HG02885 (cell line): ENCODE data around the gene COL10A1.
A peak's percentile ranks its signal among the peaks of the same experiment; 100 is the strongest.

Experiments used
- ATAC-seq: cut with Tn5 transposase; IDR thresholded peaks from one replicate; pipeline ENCODE4 v1.9.1; 2021; ENCODE audit warnings: mild to moderate bottlenecking; ENCODE audit not compliant: unreplicated experiment, poor library complexity

COL10A1 gene

GRCh38 chr6:116088946-116089345 is 37.0 kb downstream of the COL10A1 start:
- ATAC-seq: no peak

- peak; percentile 91 for ATAC-seq
Observed at GRCh38 chr6:116087437-116088027, 38.4 kb downstream of the COL10A1 start.

GRCh38 chr6:116084284-116084683 is 41.6 kb downstream of the COL10A1 start:
- no peak for ATAC-seq

GRCh38 chr6:116083052-116083451 is 42.9 kb downstream of the COL10A1 start:
- ATAC-seq: no peak

GRCh38 chr6:116078945-116079344 is 47.0 kb downstream of the COL10A1 start:
- no peak for ATAC-seq

GRCh38 chr6:116078522-116078921 is 47.4 kb downstream of the COL10A1 start:
- no peak for ATAC-seq

- no peak for ATAC-seq
Observed at GRCh38 chr6:116074732-116075390, 51.1 kb downstream of the COL10A1 start.

- no peak for ATAC-seq
Observed at GRCh38 chr6:116073765-116074440, 52.0 kb downstream of the COL10A1 start.

GRCh38 chr6:116072368-116072767 is 53.6 kb downstream of the COL10A1 start:
- ATAC-seq: no peak

GRCh38 chr6:116070616-116071389 is 55.1 kb downstream of the COL10A1 start:
- ATAC-seq: no peak

GRCh38 chr6:116070101-116070500 is 55.8 kb downstream of the COL10A1 start:
- no peak for ATAC-seq
